HEK293 (cell line): ENCODE results near the gene FOXN3.
"Not testable (repeated sequence)": the region's sequence is repeated elsewhere in the genome, so short reads cannot be mapped to it uniquely, and the experiment has no call there.

Experiments
- CTCF ChIA-PET: fragments of 350-600 bp; formaldehyde crosslinking; extraction: SDS; loops from one replicate; lab custom pipeline; 2021; ENCODE audit warnings: antibody characterized with exemption; lab: Yijun Ruan, JAX
- POLR2A ChIA-PET: fragments of 300-600 bp; formaldehyde crosslinking; extraction: SDS; loops from one replicate; lab custom pipeline; 2020; ENCODE audit warnings: antibody characterized with exemption, inconsistent platforms; lab: Yijun Ruan, JAX
- H3K27ac ChIP-seq: fragments of 200-500 bp; sonication (Bioruptor generic); 2 replicates; pipeline ENCODE4 v1.5.1; 2014; ENCODE audit warnings: low read depth, low read length, control low read depth, inconsistent platforms; ENCODE audit errors: extremely low read depth
- H3K36me3 ChIP-seq, 2 experiments: fragments of 200-500 bp in 1 of 2; sonication (Bioruptor generic) in 1 of 2; 1 replicate in 1 of 2; 2 replicates in 1 of 2; pipeline ENCODE4 v1.5.1; 2014 to 2017; ENCODE audit warnings: inconsistent platforms in 2 of 2, low read length in 2 of 2; ENCODE audit not compliant: control insufficient read depth in 2 of 2, insufficient read depth in 1 of 2
- H3K4me1 ChIP-seq: fragments of 200-500 bp; sonication (Bioruptor generic); 2 replicates; pipeline ENCODE4 v1.5.1; 2014; ENCODE audit warnings: mild to moderate bottlenecking, low read length, inconsistent platforms; ENCODE audit not compliant: control insufficient read depth, insufficient read depth
- H3K4me3 ChIP-seq: 2 replicates; pipeline ENCODE4 v1.5.1; 2011; ENCODE audit warnings: low read depth, mild to moderate bottlenecking, control low read depth, low read length, moderate library complexity
- H3K9me3 ChIP-seq: fragments of 200-500 bp; sonication (Bioruptor generic); 2 replicates; pipeline ENCODE4 v1.5.1; 2014; ENCODE audit warnings: low read depth, low read length, inconsistent platforms; ENCODE audit not compliant: control insufficient read depth, insufficient read depth
- EGR2 ChIP-seq: fragments of 450-650 bp; formaldehyde crosslinking; IDR thresholded peaks from 2 replicates; pipeline ENCODE4 v1.5.1; 2016; ENCODE audit warnings: low read depth, missing biosample characterization, missing genetic modification characterization
- GLI2 ChIP-seq: fragments of 450-650 bp; formaldehyde crosslinking; IDR thresholded peaks from 2 replicates; pipeline ENCODE4; 2017; ENCODE audit warnings: missing biosample characterization, missing genetic modification characterization, low read depth, borderline replicate concordance
- HOXD13 ChIP-seq: sonication (generic); formaldehyde crosslinking; IDR thresholded peaks from 2 replicates; pipeline ENCODE4 v1.8.0; 2022; ENCODE audit warnings: missing genetic modification reagents, borderline replicate concordance
- SCRT2 ChIP-seq: fragments of 450-650 bp; formaldehyde crosslinking; IDR thresholded peaks from 2 replicates; pipeline ENCODE4 v1.5.1; 2016; ENCODE audit warnings: missing biosample characterization, missing genetic modification characterization
- SETDB1 ChIP-seq: IDR thresholded peaks from one replicate; pipeline ENCODE4 v1.6.1; 2017; ENCODE audit warnings: mild to moderate bottlenecking, low read length, moderate library complexity, mixed read lengths; ENCODE audit not compliant: insufficient read length
- SP3 ChIP-seq: fragments of 450-650 bp; formaldehyde crosslinking; IDR thresholded peaks from 2 replicates; pipeline ENCODE4 v1.5.1; 2016; ENCODE audit warnings: missing biosample characterization, missing genetic modification characterization
- WT1 ChIP-seq: fragments of 450-650 bp; formaldehyde crosslinking; IDR thresholded peaks from 2 replicates; pipeline ENCODE4 v1.5.1; 2016; ENCODE audit warnings: missing biosample characterization, missing genetic modification characterization
- ZBTB20 ChIP-seq: fragments of 450-650 bp; formaldehyde crosslinking; IDR thresholded peaks from 2 replicates; pipeline ENCODE4 v1.5.1; 2016; ENCODE audit warnings: missing biosample characterization, missing genetic modification characterization
- ZFHX2 ChIP-seq: fragments of 450-650 bp; formaldehyde crosslinking; conservative IDR thresholded peaks from 2 replicates; pipeline ENCODE4 v1.5.1; 2016; ENCODE audit warnings: missing biosample characterization, missing genetic modification characterization
- ZNF16 ChIP-seq: fragments of 450-650 bp; formaldehyde crosslinking; IDR thresholded peaks from 2 replicates; pipeline ENCODE4 v1.5.1; 2016; ENCODE audit warnings: low read depth, missing biosample characterization, missing genetic modification characterization
- ZNF292 ChIP-seq: fragments of 450-650 bp; formaldehyde crosslinking; IDR thresholded peaks from 2 replicates; pipeline ENCODE4 v1.5.1; 2016; ENCODE audit warnings: low read depth, missing biosample characterization, missing genetic modification characterization, borderline replicate concordance
- ZNF48 ChIP-seq: fragments of 450-650 bp; formaldehyde crosslinking; IDR thresholded peaks from 2 replicates; pipeline ENCODE4 v1.5.1; 2016; ENCODE audit warnings: missing biosample characterization, missing genetic modification characterization
- ZNF501 ChIP-seq: fragments of 450-650 bp; formaldehyde crosslinking; IDR thresholded peaks from 2 replicates; pipeline ENCODE4 v1.5.1; 2016; ENCODE audit warnings: missing biosample characterization, missing genetic modification characterization
- ZNF645 ChIP-seq: fragments of 450-650 bp; formaldehyde crosslinking; IDR thresholded peaks from 2 replicates; pipeline ENCODE4; 2016; ENCODE audit warnings: missing biosample characterization, missing genetic modification characterization
- ZNF664 ChIP-seq: fragments of 450-650 bp; formaldehyde crosslinking; IDR thresholded peaks from 2 replicates; pipeline ENCODE4 v1.5.1; 2016; ENCODE audit warnings: missing biosample characterization, missing genetic modification characterization
- ZNF792 ChIP-seq: fragments of 450-650 bp; formaldehyde crosslinking; IDR thresholded peaks from 2 replicates; pipeline ENCODE4 v1.5.1; 2016; ENCODE audit warnings: missing biosample characterization, missing genetic modification characterization
- ZNF843 ChIP-seq: fragments of 450-650 bp; formaldehyde crosslinking; IDR thresholded peaks from 2 replicates; pipeline ENCODE4 v1.5.1; 2016; ENCODE audit warnings: missing biosample characterization, missing genetic modification characterization

FOXN3 gene

GRCh38 chr14:89163031-89163636 is 253.9 kb downstream of the FOXN3 start:
- POLR2A ChIA-PET = no interaction called here
- no peak for TF ChIP-seq ZNF843
- no peak for TF ChIP-seq ZNF664
- 0 out of 2 replicates have a peak, but pooled peaks have one; percentile 31 for TF ChIP-seq SCRT2 (tag by site-specific recombination)
- TF ChIP-seq GLI2 (tag by site-specific recombination) = no peak
- no peak for TF ChIP-seq SP3 (tag by site-specific recombination)
- no peak for TF ChIP-seq SETDB1
- TF ChIP-seq ZBTB20 = no peak
- TF ChIP-seq, all 188 proteins: peak for 1
- Histone ChIP-seq H3K27ac (no peak overlapping the region), H3K4me3 (no peak overlapping the region), H3K4me1 (no peaks in the 10 kb centered on the region), H3K36me3 (peaks cover 0 to 15% of the 10 kb centered on the region in 2 experiments; a peak in 2 of 3 replicates), H3K9me3 (no peaks in the 10 kb centered on the region)
- CTCF ChIA-PET = no interaction called here

GRCh38 chr14:89162586-89162985 is 254.4 kb downstream of the FOXN3 start:
- peaks cover 0 to 15% of the 10 kb centered on the region in 2 experiments; a peak in 2 of 3 replicates for H3K36me3 ChIP-seq
- H3K4me1 ChIP-seq = no peaks in the 10 kb centered on the region
- no peak overlapping the region for H3K27ac ChIP-seq
- H3K9me3 ChIP-seq = no peaks in the 10 kb centered on the region
- TF ChIP-seq HOXD13 (CRISPR knock-in tag) (no peak), WT1 (tag by site-specific recombination) (no peak), ZFHX2 (tag by site-specific recombination) (no peak), ZNF664 (no peak), ZNF645 (tag by site-specific recombination) (no peak), ZNF16 (tag by site-specific recombination) (no peak), ZNF48 (tag by site-specific recombination) (no peak)
- ChIA-PET POLR2A (no interaction called here), CTCF (no interaction called here)
- no peak overlapping the region for H3K4me3 ChIP-seq

GRCh38 chr14:89160437-89160836 is 256.6 kb downstream of the FOXN3 start:
- Histone ChIP-seq H3K9me3 (no peaks in the 10 kb centered on the region), H3K27ac (no peak overlapping the region), H3K4me1 (no peaks in the 10 kb centered on the region), H3K36me3 (peaks cover 0 to 15% of the 10 kb centered on the region in 2 experiments; a peak in 2 of 3 replicates), H3K4me3 (no peak overlapping the region)
- CTCF ChIA-PET = no interaction called here
- TF ChIP-seq ZNF292 (tag by site-specific recombination) (no peak), ZNF792 (tag by site-specific recombination) (no peak), SETDB1 (no peak)
- POLR2A ChIA-PET = no interaction called here

DNA sequence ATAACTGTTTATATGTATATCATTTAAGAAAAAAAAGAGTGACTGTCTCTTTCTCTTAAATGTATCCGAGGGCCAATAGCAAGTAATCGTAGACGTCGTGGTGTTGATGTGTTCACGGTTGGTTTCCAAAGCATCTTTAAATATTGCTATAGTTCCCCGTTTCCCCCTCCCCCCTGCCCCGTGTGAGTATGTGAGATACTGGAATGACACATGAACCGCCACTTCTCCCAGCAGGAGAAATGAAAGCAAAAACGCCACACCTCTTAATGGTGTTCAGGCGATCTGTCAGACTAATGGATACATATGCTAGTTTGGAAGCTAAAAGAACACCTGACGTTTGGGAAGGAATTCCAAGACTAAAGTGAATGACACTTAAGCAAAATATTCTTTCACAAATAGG is 258.3 kb downstream of the FOXN3 start:
- CTCF ChIA-PET = interaction anchor here (0.6 kb wide), 2 partner anchors 684 to 1003 kb away, joined by 3 to 4 read pairs; no protein-coding TSS in a partner anchor
- TF ChIP-seq EGR2 (tag by site-specific recombination) = no peak
- no peak for TF ChIP-seq ZNF501 (tag by site-specific recombination)
- H3K36me3 ChIP-seq = peaks cover 0 to 15% of the 10 kb centered on the region in 2 experiments; a peak in 2 of 3 replicates
- POLR2A ChIA-PET = no interaction called here
- no peaks in the 10 kb centered on the region for H3K9me3 ChIP-seq
- no peak overlapping the region for H3K4me3 ChIP-seq
- H3K27ac ChIP-seq = no peak overlapping the region
- no peaks in the 10 kb centered on the region for H3K4me1 ChIP-seq

GRCh38 chr14:89158104-89158503 is 258.9 kb downstream of the FOXN3 start:
- H3K27ac ChIP-seq, POLR2A ChIA-PET, H3K4me1 ChIP-seq, H3K9me3 ChIP-seq, H3K4me3 ChIP-seq: not testable (repeated sequence)
- H3K36me3 ChIP-seq = peaks cover 0 to 15% of the 10 kb centered on the region in 2 experiments; a peak in 2 of 3 replicates
- CTCF ChIA-PET = interaction anchor here (0.6 kb wide), 2 partner anchors 685 to 1004 kb away, joined by 3 to 4 read pairs; no protein-coding TSS in a partner anchor
